HepG2 (cell line): ENCODE measurements around the gene HSPB9. TPM values are rescaled to one million over a fixed set of nuclear protein-coding genes. Genes with fewer than 3 reads are reported as not detected.

Experiments
- AKAP8 ChIP-seq: sonication (generic); formaldehyde crosslinking; IDR thresholded peaks from 2 replicates; pipeline ENCODE4 v1.5.1; 2020; ENCODE audit warnings: mild to moderate bottlenecking, missing genetic modification reagents
- CBFB ChIP-seq: sonication (generic); formaldehyde crosslinking; IDR thresholded peaks from 2 replicates; pipeline ENCODE4 v1.4.0; 2020; ENCODE audit warnings: missing genetic modification reagents
- DR1 ChIP-seq: sonication (generic); formaldehyde crosslinking; IDR thresholded peaks from 2 replicates; pipeline ENCODE4 v1.8.0; 2021; ENCODE audit warnings: mild to moderate bottlenecking, missing genetic modification reagents, inconsistent platforms
- FOSL2 ChIP-seq: sonication (generic); formaldehyde crosslinking; IDR thresholded peaks from 2 replicates; pipeline ENCODE4 v1.4.0; 2020; ENCODE audit warnings: missing genetic modification reagents
- FOXK2 ChIP-seq: fragments of 450-650 bp; IDR thresholded peaks from 2 replicates; pipeline ENCODE4 v1.6.1; 2016
- GATAD2A ChIP-seq: IDR thresholded peaks from 2 replicates; pipeline ENCODE4 v1.6.1; 2016
- GZF1 ChIP-seq: sonication (generic); formaldehyde crosslinking; IDR thresholded peaks from 2 replicates; pipeline ENCODE4 v1.5.1; 2020; ENCODE audit warnings: mild to moderate bottlenecking, missing genetic modification reagents
- LCORL ChIP-seq, 2 experiments: fragments of 450-650 bp in 1 of 2; sonication (generic) in 1 of 2; formaldehyde crosslinking in 1 of 2; IDR thresholded peaks; 2 replicates each; pipeline versions ENCODE4 v1.5.0 to v1.6.1; 2017 to 2020; ENCODE audit warnings: antibody characterized with exemption in 1 of 2, missing genetic modification reagents in 1 of 2
- NKX3-1 ChIP-seq: sonication (generic); formaldehyde crosslinking; IDR thresholded peaks from 2 replicates; pipeline ENCODE4 v1.5.0; 2020; ENCODE audit warnings: missing genetic modification reagents
- NPAS2 ChIP-seq: sonication (generic); formaldehyde crosslinking; IDR thresholded peaks from 2 replicates; pipeline ENCODE4 v1.8.0; 2022; ENCODE audit warnings: mild to moderate bottlenecking, missing genetic modification reagents, borderline replicate concordance
- PHF5A ChIP-seq: IDR thresholded peaks from one replicate; pipeline ENCODE4 v1.6.1; 2018; ENCODE audit warnings: low read depth, missing genetic modification reagents; ENCODE audit not compliant: unreplicated experiment
- PRMT3 ChIP-seq: sonication (generic); formaldehyde crosslinking; IDR thresholded peaks from 2 replicates; pipeline ENCODE4 v1.8.1; 2022; ENCODE audit warnings: low read depth, mild to moderate bottlenecking, moderate library complexity, missing genetic modification reagents, borderline replicate concordance
- RCOR2 ChIP-seq: IDR thresholded peaks from 2 replicates; pipeline ENCODE4 v1.6.1; 2016; ENCODE audit warnings: missing biosample characterization, missing genetic modification reagents
- SP5 ChIP-seq: IDR thresholded peaks from 2 replicates; pipeline ENCODE4 v1.6.1; 2016; ENCODE audit warnings: low read depth, borderline replicate concordance
- TGIF2 ChIP-seq: IDR thresholded peaks from 2 replicates; pipeline ENCODE4 v1.6.1; 2016; ENCODE audit warnings: control low read depth, missing compliant biosample characterization
- ZBTB14 ChIP-seq: sonication (generic); formaldehyde crosslinking; IDR thresholded peaks from 2 replicates; pipeline ENCODE4 v1.4.0; 2020; ENCODE audit warnings: missing genetic modification reagents
- ZBTB21 ChIP-seq: sonication (generic); formaldehyde crosslinking; IDR thresholded peaks from 2 replicates; pipeline ENCODE4 v1.4.0; 2020; ENCODE audit warnings: missing genetic modification reagents
- ZFP41 ChIP-seq: sonication (generic); formaldehyde crosslinking; IDR thresholded peaks from 2 replicates; pipeline ENCODE4 v1.4.0; 2020; ENCODE audit warnings: mild to moderate bottlenecking, missing genetic modification reagents, borderline replicate concordance
- ZFP91 ChIP-seq: sonication (generic); formaldehyde crosslinking; IDR thresholded peaks from 2 replicates; pipeline ENCODE4 v1.9.0; 2022; ENCODE audit warnings: missing genetic modification reagents, mild to moderate bottlenecking, borderline replicate concordance
- ZNF17 ChIP-seq: sonication (generic); formaldehyde crosslinking; IDR thresholded peaks from 2 replicates; pipeline ENCODE4 v1.5.0; 2020; ENCODE audit warnings: mild to moderate bottlenecking, missing genetic modification reagents
- ZNF281 ChIP-seq: sonication (generic); formaldehyde crosslinking; IDR thresholded peaks from 2 replicates; pipeline ENCODE4 v1.4.0; 2020; ENCODE audit warnings: missing genetic modification reagents, borderline replicate concordance
- ZNF3 ChIP-seq: IDR thresholded peaks from 2 replicates; pipeline ENCODE4 v1.7.0; 2017; ENCODE audit warnings: inconsistent platforms
- ZNF547 ChIP-seq: sonication (generic); formaldehyde crosslinking; IDR thresholded peaks from 2 replicates; pipeline ENCODE4 v1.5.1; 2020; ENCODE audit warnings: mild to moderate bottlenecking, missing genetic modification reagents
- ZNF678 ChIP-seq: sonication (generic); formaldehyde crosslinking; IDR thresholded peaks from 2 replicates; pipeline ENCODE4 v1.4.0; 2020; ENCODE audit warnings: mild to moderate bottlenecking, missing genetic modification reagents
- ZNF772 ChIP-seq: sonication (generic); formaldehyde crosslinking; IDR thresholded peaks from 2 replicates; pipeline ENCODE4 v1.5.0; 2020; ENCODE audit warnings: mild to moderate bottlenecking, missing genetic modification reagents
- ZNF878 ChIP-seq: sonication (generic); formaldehyde crosslinking; IDR thresholded peaks from 2 replicates; pipeline ENCODE4 v1.8.1; 2023; ENCODE audit warnings: mild to moderate bottlenecking, missing genetic modification reagents, moderate library complexity
- polyA plus RNA-seq, 8 experiments: library from polyadenylated mRNA; depleted of rRNA in 3 of 8; stranded (reverse) in 7 of 8; unstranded in 1 of 8; fragments of >200 nt; fragmentation: Illumina TruSeq in 4 of 8; extraction: Trizol in 4 of 8; gene quantifications; 2 replicates each; pipeline versions ENCODE4 v1.2.1 to v1.2.3, GENCODE V29; 2011 to 2016; ENCODE audit warnings: low read depth in 4 of 8, missing spikeins in 1 of 8, mixed read lengths in 1 of 8; ENCODE audit not compliant: insufficient read depth in 1 of 8
- total RNA-seq, 5 experiments: library from RNA; depleted of rRNA; stranded (reverse); fragments of >200 nt; fragmentation: Illumina TruSeq; extraction: Trizol; gene quantifications; 2 replicates each; pipeline ENCODE4 v1.2.3, GENCODE V29; 2016; ENCODE audit warnings: low read depth in 1 of 5

The HSPB9 gene
- total and polyA plus RNA-seq, 2 of the 13 experiments (the other 11 are each of a cell fraction or from before 2014, with no cell fraction given): 0.05 to 0.24 TPM

GRCh38 chr17:42101513-42102292 is 20.9 kb upstream of the HSPB9 start (continued):
- TF ChIP-seq ZNF281 (CRISPR knock-in tag) (no peak), LCORL (IDR thresholded peaks at IDR 0.05) (no peak), LCORL (CRISPR knock-in tag; IDR thresholded peaks at IDR 0.05) (0 out of 2 replicates have a peak, but pooled peaks have one; percentile 49), GATAD2A (CRISPR knock-in tag) (peak; percentile 57), TGIF2 (no peak; the same call in 1 of the 2 replicates), ZNF17 (CRISPR knock-in tag) (no peak), PHF5A (CRISPR knock-in tag) (no peak), ZBTB14 (CRISPR knock-in tag) (no peak), NPAS2 (CRISPR knock-in tag) (no peak), CBFB (CRISPR knock-in tag) (peak; percentile 51; the same call in 1 of the 2 replicates), GZF1 (CRISPR knock-in tag) (no peak), ZNF772 (no peak), AKAP8 (CRISPR knock-in tag) (no peak), DR1 (CRISPR knock-in tag) (no peak), ZNF878 (no peak), ZFP91 (no peak; the same call in 1 of the 2 replicates), FOSL2 (CRISPR knock-in tag) (peak; percentile 80), ZBTB21 (CRISPR knock-in tag) (no peak), ZNF547 (CRISPR knock-in tag) (no peak), RCOR2 (CRISPR knock-in tag) (0 out of 2 replicates have a peak, but pooled peaks have one; percentile 28), ZNF3 (CRISPR knock-in tag) (no peak), FOXK2 (no peak), NKX3-1 (CRISPR knock-in tag) (no peak), SP5 (CRISPR knock-in tag) (0 out of 2 replicates have a peak, but pooled peaks have one; percentile 32), PRMT3 (CRISPR knock-in tag) (no peak), ZNF678 (CRISPR knock-in tag) (no peak), ZFP41 (CRISPR knock-in tag) (no peak)
